Uterus (tissue), 4 donors: Measurements from ENCODE around the gene NEGR1. TPM values are rescaled to one million over a fixed set of nuclear protein-coding genes. Genes with fewer than 3 reads are reported as not detected.

Experiments used
- DNase-seq, 2 donors: peaks; one replicate each; pipeline ENCODE4 v3.0.0-alpha.2; 2019 to 2020
- H3K27ac ChIP-seq, 2 donors: fragments of 200-600 bp; sonication (generic); 1 replicate in 1 of 2; 2 replicates in 1 of 2; pipeline ENCODE4 v1.5.1; 2016 to 2018
- H3K27me3 ChIP-seq, 2 donors: fragments of 200-600 bp; sonication (generic); one replicate each; pipeline ENCODE4 v1.5.1; 2018 to 2019; ENCODE audit warnings: control low read depth in 1 of 2
- H3K36me3 ChIP-seq, 2 donors: fragments of 200-600 bp; sonication (generic); one replicate each; pipeline ENCODE4 v1.5.1; 2019; ENCODE audit warnings: control low read depth in 1 of 2
- H3K4me1 ChIP-seq, 2 donors: fragments of 200-600 bp; sonication (generic); one replicate each; pipeline ENCODE4 v1.5.1; 2018 to 2019; ENCODE audit warnings: control low read depth in 1 of 2
- H3K4me3 ChIP-seq, 2 donors: fragments of 200-600 bp; sonication (generic); 1 replicate in 1 of 2; 2 replicates in 1 of 2; pipeline ENCODE4 v1.5.1; 2018 to 2019; ENCODE audit warnings: mild to moderate bottlenecking in 1 of 2
- H3K9me3 ChIP-seq, 2 donors: fragments of 200-600 bp; sonication (generic); one replicate each; pipeline ENCODE4 v1.5.1; 2019; ENCODE audit warnings: control low read depth in 1 of 2
- CTCF ChIP-seq, 4 experiments: fragments of 200-600 bp in 2 of 4; fragments of 450-650 bp in 2 of 4; sonication (generic) in 2 of 4; IDR thresholded peaks; one replicate each; pipeline ENCODE4 v1.5.1; 2016 to 2019; ENCODE audit warnings: antibody characterized with exemption in 4 of 4, mild to moderate bottlenecking in 2 of 4, moderate library complexity in 1 of 4
- POLR2A ChIP-seq, 2 donors: fragments of 450-650 bp; IDR thresholded peaks; one replicate each; pipeline ENCODE4 v1.6.1; 2016; ENCODE audit warnings: antibody characterized with exemption in 2 of 2, mild to moderate bottlenecking in 1 of 2, moderate library complexity in 1 of 2
- intact Hi-C: fragments of 100-400 bp; cut with DNase I; formaldehyde crosslinking; loops from one replicate; pipeline ENCODE4 v1.15.1; 2023; ENCODE audit warnings: low total_unique reads
- total RNA-seq, 4 donors: library from RNA; depleted of rRNA in 3 of 4; stranded (reverse); fragments of >200 nt in 3 of 4; gene quantifications; one replicate each; pipeline versions ENCODE4 v1.1.0 to v1.2.4, GENCODE V29; 2014 to 2023
- donor health status: DM: yes; HTN: yes; CAD: no.

Gene NEGR1
- total RNA-seq, 4 donors from 2014 or later, result 6.7 to 42.9 (median 33.3) TPM

GRCh38 chr1:71733121-71733520 lies 549.2 kb downstream of the NEGR1 start:
- H3K27me3 ChIP-seq, result peaks cover 0 to 4% of the 10 kb centered on the region in 2 donors
- H3K9me3 ChIP-seq, result no peaks in the 10 kb centered on the region
- DNase-seq, result no peak
- TF ChIP-seq POLR2A (IDR thresholded peaks at IDR 0.05) (no peak), CTCF (IDR thresholded peaks at IDR 0.05) (no peak)
- no peak overlapping the region for H3K4me3 ChIP-seq
- intact Hi-C loops, result no loop called here
- H3K36me3 ChIP-seq, result no peaks in the 10 kb centered on the region
- H3K4me1 ChIP-seq, result no peaks in the 10 kb centered on the region
- H3K27ac ChIP-seq, result no peak overlapping the region

- TF ChIP-seq CTCF (IDR thresholded peaks at IDR 0.05), result no peak
- TF ChIP-seq POLR2A (IDR thresholded peaks at IDR 0.05), result no peak
- intact Hi-C loops, result no loop called here
Observed at GRCh38 chr1:71721532-71721931, 560.8 kb downstream of the NEGR1 start.

GRCh38 chr1:71719330-71719729 lies 563.0 kb downstream of the NEGR1 start:
- no peak for DNase-seq
- TF ChIP-seq CTCF (IDR thresholded peaks at IDR 0.05), result no peak
- no peak for TF ChIP-seq POLR2A (IDR thresholded peaks at IDR 0.05)
- Histone ChIP-seq H3K4me3 (no peak overlapping the region), H3K27ac (no peak overlapping the region), H3K36me3 (no peaks in the 10 kb centered on the region), H3K4me1 (no peaks in the 10 kb centered on the region), H3K9me3 (no peaks in the 10 kb centered on the region), H3K27me3 (no peaks in the 10 kb centered on the region)
- intact Hi-C loops, result no loop called here

More at GRCh38 chr1:71721532-71721931, 560.8 kb downstream of the NEGR1 start:
- Histone ChIP-seq H3K36me3 (no peaks in the 10 kb centered on the region), H3K27me3 (no peaks in the 10 kb centered on the region), H3K4me3 (no peak overlapping the region), H3K4me1 (no peaks in the 10 kb centered on the region), H3K9me3 (no peaks in the 10 kb centered on the region), H3K27ac (no peak overlapping the region)
- no peak for DNase-seq

- no peak for TF ChIP-seq CTCF (IDR thresholded peaks at IDR 0.05)
- TF ChIP-seq POLR2A (IDR thresholded peaks at IDR 0.05), result no peak
- no peak overlapping the region for H3K27ac ChIP-seq
- H3K36me3 ChIP-seq, result no peaks in the 10 kb centered on the region
- H3K9me3 ChIP-seq, result no peaks in the 10 kb centered on the region
- intact Hi-C loops, result no loop called here
- no peak overlapping the region for H3K4me3 ChIP-seq
- no peaks in the 10 kb centered on the region for H3K4me1 ChIP-seq
- DNase-seq, result no peak
- H3K27me3 ChIP-seq, result no peaks in the 10 kb centered on the region
Observed at GRCh38 chr1:71717186-71717585, 565.2 kb downstream of the NEGR1 start.

- Histone ChIP-seq H3K27ac (no peak overlapping the region), H3K9me3 (peaks cover 0 to 7% of the 10 kb centered on the region in 2 donors), H3K4me3 (no peak overlapping the region), H3K27me3 (no peaks in the 10 kb centered on the region), H3K4me1 (no peaks in the 10 kb centered on the region), H3K36me3 (no peaks in the 10 kb centered on the region)
- DNase-seq, result no peak
- TF ChIP-seq POLR2A (IDR thresholded peaks at IDR 0.05), result no peak
- no peak for TF ChIP-seq CTCF (IDR thresholded peaks at IDR 0.05)
- intact Hi-C loops, result no loop called here
Observed at GRCh38 chr1:71711456-71711855, 570.9 kb downstream of the NEGR1 start.
